Measurements from ENCODE around the gene LOXL4. TPM values are rescaled to one million over a fixed set of nuclear protein-coding genes. Genes with fewer than 3 reads are reported as not detected.
"Not testable (repeated sequence)": the region's sequence is repeated elsewhere in the genome, so short reads cannot be mapped to it uniquely, and the experiment has no call there.

Gene LOXL4
- total RNA-seq, 1 donor from 2014 or later: 17.9 TPM

- intact Hi-C loops (cut with DNase I): no loop called here
- no peak for DNase-seq (ENCODE audit: low spot score)
Measured at GRCh38 chr10:98254234-98254974, 13.6 kb downstream of the LOXL4 start.

- DNase-seq (ENCODE audit: low spot score): no peak
- intact Hi-C loops (cut with DNase I): no loop called here
Measured at GRCh38 chr10:98253499-98253898, 14.5 kb downstream of the LOXL4 start.

- intact Hi-C loops (cut with DNase I): no loop called here
- DNase-seq (ENCODE audit: low spot score): no peak
Measured at GRCh38 chr10:98252464-98252863, 15.5 kb downstream of the LOXL4 start.

GRCh38 chr10:98251399-98251798 is 16.6 kb downstream of the LOXL4 start:
- intact Hi-C loops (cut with DNase I): no loop called here
- DNase-seq (ENCODE audit: low spot score): no peak

- intact Hi-C loops (cut with DNase I): no loop called here
Measured at GRCh38 chr10:98249134-98249533, 18.9 kb downstream of the LOXL4 start.

GRCh38 chr10:98248018-98248417 is 20.0 kb downstream of the LOXL4 start:
- intact Hi-C loops (cut with DNase I): no loop called here
- DNase-seq (ENCODE audit: low spot score): no peak

More at GRCh38 chr10:98249134-98249533, 18.9 kb downstream of the LOXL4 start:
- no peak for DNase-seq (ENCODE audit: low spot score)

- intact Hi-C loops (cut with DNase I): no loop called here
Measured at GRCh38 chr10:98246911-98247805, 20.8 kb downstream of the LOXL4 start.

GRCh38 chr10:98244586-98244985 is 23.4 kb downstream of the LOXL4 start:
- no peak for DNase-seq (ENCODE audit: low spot score)
- intact Hi-C loops (cut with DNase I): no loop called here

More at GRCh38 chr10:98246911-98247805, 20.8 kb downstream of the LOXL4 start:
- DNase-seq (ENCODE audit: low spot score): no peak

- intact Hi-C loops (cut with DNase I): no loop called here
- DNase-seq (ENCODE audit: low spot score): no peak
Measured at GRCh38 chr10:98244141-98244540, 23.9 kb downstream of the LOXL4 start.

GRCh38 chr10:98242823-98243222 is 25.2 kb downstream of the LOXL4 start:
- no peak for DNase-seq (ENCODE audit: low spot score)
- intact Hi-C loops (cut with DNase I): no loop called here

- DNase-seq (ENCODE audit: low spot score): no peak
- intact Hi-C loops (cut with DNase I): no loop called here
Measured at GRCh38 chr10:98240524-98240923, 27.5 kb downstream of the LOXL4 start.

GRCh38 chr10:98238391-98238790 is 29.6 kb downstream of the LOXL4 start:
- DNase-seq (ENCODE audit: low spot score): no peak
- intact Hi-C loops (cut with DNase I): no loop called here

GRCh38 chr10:98236862-98237261 is 31.1 kb downstream of the LOXL4 start:
- DNase-seq (ENCODE audit: low spot score): no peak
- intact Hi-C loops (cut with DNase I): no loop called here

GRCh38 chr10:98235846-98236245 is 32.1 kb downstream of the LOXL4 start:
- intact Hi-C loops (cut with DNase I): no loop called here
- no peak for DNase-seq (ENCODE audit: low spot score)

- intact Hi-C loops (cut with DNase I): no loop called here
- DNase-seq (ENCODE audit: low spot score): no peak
Measured at GRCh38 chr10:98231417-98231816, 36.6 kb downstream of the LOXL4 start.

- intact Hi-C loops (cut with DNase I); DNase-seq (ENCODE audit: low spot score): not testable (repeated sequence)
Measured at GRCh38 chr10:98228266-98228665, 39.7 kb downstream of the LOXL4 start.

- intact Hi-C loops (cut with DNase I); DNase-seq (ENCODE audit: low spot score): not testable (repeated sequence)
Measured at GRCh38 chr10:98227713-98228112, 40.3 kb downstream of the LOXL4 start.

GRCh38 chr10:98226508-98227144 is 41.4 kb downstream of the LOXL4 start:
- intact Hi-C loops (cut with DNase I): no loop called here
- DNase-seq (ENCODE audit: low spot score): no peak

- DNase-seq (ENCODE audit: low spot score): no peak
- intact Hi-C loops (cut with DNase I): no loop called here
Measured at GRCh38 chr10:98224996-98225395, 43.0 kb downstream of the LOXL4 start.

GRCh38 chr10:98224509-98224908 is 43.5 kb downstream of the LOXL4 start:
- no peak for DNase-seq (ENCODE audit: low spot score)
- intact Hi-C loops (cut with DNase I): no loop called here
